ENCODE data around the gene P4HB. TPM values are rescaled to one million over a fixed set of nuclear protein-coding genes. Genes with fewer than 3 reads are reported as not detected.

Gene P4HB
- total and polyA plus RNA-seq, 2 of the 4 experiments (the other 2 are of a cell fraction) = 599 to 932 TPM

DNA sequence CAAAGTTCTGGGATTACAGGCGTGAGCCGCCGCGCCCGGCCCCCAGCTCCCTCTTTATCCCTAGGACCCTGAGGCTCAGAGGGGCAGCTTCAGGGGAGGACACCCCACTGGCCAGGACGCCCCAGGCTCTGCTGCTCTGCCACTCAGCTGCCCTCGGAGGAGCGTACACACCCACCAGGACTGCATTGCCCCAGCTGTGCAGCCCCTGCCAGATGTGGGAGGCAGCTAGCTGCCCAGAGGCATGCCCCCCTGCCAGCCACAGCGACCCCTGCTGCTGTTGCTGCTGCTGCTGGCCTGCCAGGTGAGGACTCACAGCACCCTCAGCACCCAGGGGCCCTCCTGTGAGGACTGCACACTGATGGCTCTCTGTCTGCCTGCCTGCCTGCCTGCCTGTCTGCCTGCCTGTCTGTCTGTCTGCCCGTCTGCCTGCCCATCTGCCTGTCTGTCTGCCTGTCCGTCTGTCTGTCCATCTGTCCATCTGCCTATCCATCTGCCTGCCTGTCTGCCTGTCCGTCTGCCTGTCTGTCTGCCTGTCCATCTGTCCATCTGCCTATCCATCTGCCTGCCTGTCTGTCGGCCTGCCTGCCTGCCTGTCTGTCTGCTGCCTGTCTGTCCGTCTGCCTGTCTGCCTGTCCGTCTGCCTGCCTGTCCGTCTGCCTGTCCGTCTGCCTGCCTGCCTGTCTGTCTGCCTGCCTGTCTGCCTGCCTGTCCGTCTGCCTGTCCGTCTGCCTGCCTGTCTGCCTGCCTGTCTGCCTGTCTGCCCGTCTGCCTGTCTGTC lies 51.4 kb downstream of the P4HB start:
- Histone ChIP-seq H3K4ac (ENCODE audit: low read depth, low read length) (no peak overlapping the region), H2AK5ac (ENCODE audit: low read depth, low read length) (no peak overlapping the region), H2BK120ac (ENCODE audit: low read depth, low read length) (no peak overlapping the region), H2AFZ (replicated peaks; ENCODE audit: low read length, poor library complexity) (no peak overlapping the region), H3K4me1 (ENCODE audit: control insufficient read depth, insufficient read depth, low read length) (no peaks in the 10 kb centered on the region), H2AK9ac (replicated peaks; ENCODE audit: low read depth, low read length, poor library complexity) (no peak overlapping the region), H3K9ac (ENCODE audit: low read depth, low read length) (no peak overlapping the region), H3K4me3 (ENCODE audit: insufficient read depth, low read depth, low read length) (no peak overlapping the region), H2BK20ac (ENCODE audit: low read depth, low read length) (no peak overlapping the region), H3K36me3 (ENCODE audit: control insufficient read depth, insufficient read depth, low read length) (no peaks in the 10 kb centered on the region), H3K18ac (ENCODE audit: low read depth, low read length) (no peak overlapping the region), H3K14ac (replicated peaks; ENCODE audit: low read depth, low read length) (no peak overlapping the region), H3K4me2 (ENCODE audit: low read depth, low read length) (no peak overlapping the region), H3K9me1 (ENCODE audit: insufficient read depth, low read length) (no peaks in the 10 kb centered on the region), H3K79me1 (ENCODE audit: low read depth in 1 of 2, low read length in 2 of 2) (no peaks in the 10 kb centered on the region), H4K91ac (ENCODE audit: insufficient read depth, low read depth, low read length) (no peak overlapping the region), H3K56ac (ENCODE audit: extremely low read depth, insufficient read depth, low read length) (no peak overlapping the region), H2BK15ac (ENCODE audit: low read depth, low read length) (no peak overlapping the region), H3K27ac (ENCODE audit: insufficient read depth, low read length) (no peak overlapping the region), H3K9me3 (ENCODE audit: control insufficient read depth, insufficient read depth, low read length) (peaks cover 3% of the 10 kb centered on the region; the same call in 1 of the 2 replicates), H4K20me1 (ENCODE audit: insufficient read depth, low read length) (no peaks in the 10 kb centered on the region), H3K23ac (ENCODE audit: low read depth, low read length) (no peak overlapping the region), H2BK5ac (ENCODE audit: low read depth, low read length, poor library complexity, severe bottlenecking) (no peak overlapping the region), H3K27me3 (ENCODE audit: control insufficient read depth, insufficient read depth, low read length) (peaks cover 59% of the 10 kb centered on the region), H4K5ac (ENCODE audit: low read depth, low read length) (no peak overlapping the region), H4K8ac (ENCODE audit: low read depth in 2 of 2, low read length in 2 of 2) (no peak overlapping the region)
- no TSS peak for BruUV-seq (replicated peaks)
- no peak for ATAC-seq (ENCODE audit: low read depth)
- in situ Hi-C loops (cut with MboI; ENCODE audit: low sequenced_read_pairs) = no loop called here
- ChIA-PET CTCF (interaction anchor here (0.7 kb wide), 1 partner anchor 211 kb away, joined by 3 read pairs; no protein-coding TSS in a partner anchor), POLR2A (ENCODE audit: unreplicated experiment) (no interaction called here)
- intact Hi-C loops (cut with micrococcal nuclease) = no loop called here
- 75% methylated on average over 8 of the region's 20 CpGs; no CpG with 5 or more reads in 1 of the 2 experiments for WGBS, 2 experiments (ENCODE audit: extremely low coverage in 2 of 2, insufficient read length in 1 of 2)
- dilution Hi-C loops (cut with HindIII; ENCODE audit: low sequenced_read_pairs, unreplicated experiment) = no loop called here
- DNase-seq = no peak
- no peak for TF ChIP-seq MAZ (IDR thresholded peaks at IDR 0.05; ENCODE audit: borderline replicate concordance, low read depth, low read length)
- TF ChIP-seq NFE2L2 (IDR thresholded peaks at IDR 0.05; ENCODE audit: low read depth, low read length) = no peak
- TF ChIP-seq CEBPB (IDR thresholded peaks at IDR 0.05; ENCODE audit: low read depth, low read length) = no peak
